HCT116 (cell line): ENCODE results near the gene SLC4A5. TPM values are rescaled to one million over a fixed set of nuclear protein-coding genes. Genes with fewer than 3 reads are reported as not detected.

ENCODE experiments used
- ATAC-seq: fragments of 200-7000 bp; cut with Tn5 transposase; 2 replicates; pipeline ENCODE4 v1.9.1; 2020; ENCODE audit warnings: mild to moderate bottlenecking, moderate library complexity
- BruUV-seq: library from RNA; stranded (reverse); fragments of 400-500 nt; replicated peaks from 2 replicates; lab custom pipeline; 2021; lab: Mats Ljungman, UMichigan
- CTCF ChIA-PET: fragments of 300-600 bp; sonication (Branson Sonifier 250); formaldehyde crosslinking; loops from one replicate; lab custom pipeline; 2021; ENCODE audit warnings: antibody characterized with exemption; lab: Charles Lee
- POLR2A ChIA-PET: fragments of 300-600, 350-600 bp; sonication (Branson Sonifier 250); formaldehyde crosslinking; loops from one replicate; lab custom pipeline; 2021; ENCODE audit warnings: antibody characterized with exemption; lab: Charles Lee
- RAD21 ChIA-PET, 2 experiments: fragments of 300-600 bp; sonication (Branson Sonifier 250); formaldehyde crosslinking; loops; one replicate each; lab custom pipeline; 2023; ENCODE audit warnings: low total read pairs in 2 of 2; ENCODE audit not compliant: uncharacterized antibody in 2 of 2, unreplicated experiment in 2 of 2, low non-redundant PET in 1 of 2; lab: Charles Lee
- DNase-seq: peaks from one replicate; pipeline ENCODE4 v3.0.0-alpha.2; 2010; ENCODE audit warnings: low read depth, low spot score
- H2AFZ ChIP-seq: fragments of 200-600 bp; shearing (Covaris generic), sonication (generic); 2 replicates; pipeline ENCODE4 v1.6.1; 2017; ENCODE audit warnings: low read depth, mixed run types, mixed read lengths, antibody characterized with exemption, low read length; ENCODE audit not compliant: poor library complexity, severe bottlenecking
- H3K27ac ChIP-seq: 2 replicates; pipeline ENCODE4 v1.5.1; 2012; ENCODE audit warnings: low read depth, low read length
- H3K27me3 ChIP-seq: fragments of 200-600 bp; sonication (generic); 2 replicates; pipeline ENCODE4 v1.6.1; 2016; ENCODE audit warnings: mixed run types, low read length, mixed read lengths; ENCODE audit not compliant: insufficient read depth
- H3K36me3 ChIP-seq, 2 experiments: fragments of 200-500 bp in 1 of 2; fragments of 200-600 bp in 1 of 2; sonication (Bioruptor generic) in 1 of 2; sonication (generic) in 1 of 2; 2 replicates each; pipeline versions ENCODE4 v1.5.1 to v1.6.1; 2014 to 2016; ENCODE audit warnings: low read length in 2 of 2, inconsistent platforms in 1 of 2, mixed read lengths in 1 of 2, mixed run types in 1 of 2; ENCODE audit not compliant: insufficient read depth in 2 of 2, control insufficient read depth in 1 of 2
- H3K4me1 ChIP-seq, 2 experiments: fragments of 200-600 bp in 1 of 2; sonication (generic) in 1 of 2; 2 replicates each; pipeline versions ENCODE4 v1.5.1 to v1.6.1; 2012 to 2017; ENCODE audit warnings: low read length in 2 of 2, inconsistent platforms in 1 of 2, mild to moderate bottlenecking in 1 of 2, mixed read lengths in 1 of 2, mixed run types in 1 of 2, moderate library complexity in 1 of 2; ENCODE audit not compliant: insufficient read depth in 2 of 2, control insufficient read depth in 1 of 2
- H3K4me2 ChIP-seq: fragments of 200-600 bp; sonication (generic); 2 replicates; pipeline ENCODE4 v1.6.1; 2017; ENCODE audit warnings: mixed run types, low read length, mixed read lengths
- H3K4me3 ChIP-seq, 2 experiments: fragments of 200-600 bp in 1 of 2; sonication (generic) in 1 of 2; replicated peaks in 1 of 2; 2 replicates each; pipeline ENCODE4 v1.5.1; 2011 to 2016; ENCODE audit warnings: low read length in 2 of 2, control low read depth in 1 of 2, low read depth in 1 of 2, mild to moderate bottlenecking in 1 of 2, mixed read lengths in 1 of 2, mixed run types in 1 of 2
- H3K79me2 ChIP-seq: fragments of 200-600 bp; sonication (generic); 2 replicates; pipeline ENCODE4 v1.6.1; 2017; ENCODE audit warnings: mild to moderate bottlenecking, mixed run types, low read length, moderate library complexity, mixed read lengths; ENCODE audit not compliant: insufficient read depth
- H3K9ac ChIP-seq: fragments of 200-600 bp; sonication (generic); 2 replicates; pipeline ENCODE4 v1.6.1; 2016; ENCODE audit warnings: low read length, mixed read lengths
- H3K9me2 ChIP-seq: fragments of 200-600 bp; sonication (generic), shearing (Covaris generic); 2 replicates; pipeline ENCODE4 v1.6.1; 2017; ENCODE audit warnings: mixed run types, mild to moderate bottlenecking, moderate library complexity; ENCODE audit not compliant: insufficient read depth
- H3K9me3 ChIP-seq, 2 experiments: fragments of 200-500 bp in 1 of 2; fragments of 200-600 bp in 1 of 2; sonication (Bioruptor generic) in 1 of 2; sonication (generic) in 1 of 2; 2 replicates each; pipeline ENCODE4 v1.6.1; 2014 to 2017; ENCODE audit warnings: low read length in 2 of 2, mixed read lengths in 2 of 2, inconsistent platforms in 1 of 2, low read depth in 1 of 2, mild to moderate bottlenecking in 1 of 2, mixed run types in 1 of 2, moderate library complexity in 1 of 2; ENCODE audit not compliant: control insufficient read depth in 1 of 2, insufficient read depth in 1 of 2
- H4K20me1 ChIP-seq: fragments of 200-600 bp; sonication (generic), shearing (Covaris generic); 2 replicates; pipeline ENCODE4 v1.6.1; 2017; ENCODE audit warnings: mixed run types, mild to moderate bottlenecking, moderate library complexity; ENCODE audit not compliant: insufficient read depth
- CBX3 ChIP-seq: IDR thresholded peaks from 2 replicates; pipeline ENCODE4 v1.6.1; 2012; ENCODE audit warnings: low read depth
- CEBPB ChIP-seq: IDR thresholded peaks from 2 replicates; pipeline ENCODE4 v1.6.1; 2012; ENCODE audit warnings: low read depth
- ELF1 ChIP-seq: IDR thresholded peaks from 2 replicates; pipeline ENCODE4 v1.6.1; 2012; ENCODE audit warnings: low read depth, borderline replicate concordance
- EZH2 ChIP-seq: fragments of 200-600 bp; sonication (generic); IDR thresholded peaks from 2 replicates; pipeline ENCODE4 v1.6.1; 2017; ENCODE audit warnings: antibody characterized with exemption, mixed run types
- EZH2phosphoT487 ChIP-seq: fragments of 200-600 bp; IDR thresholded peaks from 2 replicates; pipeline ENCODE4 v1.6.1; 2018; ENCODE audit warnings: antibody characterized with exemption, borderline replicate concordance
- FOSL1 ChIP-seq: IDR thresholded peaks from 2 replicates; pipeline ENCODE4 v1.6.1; 2012; ENCODE audit warnings: low read depth
- JUND ChIP-seq: IDR thresholded peaks from 2 replicates; pipeline ENCODE4 v1.6.1; 2012
- POLR2A ChIP-seq: IDR thresholded peaks from 2 replicates; pipeline ENCODE4 v1.7.0; 2011; ENCODE audit warnings: borderline replicate concordance; ENCODE audit not compliant: insufficient read depth, insufficient read length; ENCODE audit errors: extremely low read depth
- POLR2AphosphoS5 ChIP-seq: IDR thresholded peaks from 2 replicates; pipeline ENCODE4 v1.6.1; 2011; ENCODE audit warnings: mild to moderate bottlenecking, low read depth, low read length, moderate library complexity
- RAD21 ChIP-seq: IDR thresholded peaks from 2 replicates; pipeline ENCODE4 v1.6.1; 2012; ENCODE audit warnings: low read depth, mild to moderate bottlenecking
- TCF7L2 ChIP-seq: IDR thresholded peaks from 2 replicates; pipeline ENCODE4 v1.7.0; 2011; ENCODE audit warnings: borderline replicate concordance, inconsistent platforms; ENCODE audit not compliant: insufficient read depth, insufficient read length; ENCODE audit errors: extremely low read depth
- ZBTB33 ChIP-seq: IDR thresholded peaks from 2 replicates; pipeline ENCODE4 v1.6.1; 2011; ENCODE audit warnings: mild to moderate bottlenecking, low read length, moderate library complexity; ENCODE audit not compliant: insufficient replicate concordance; ENCODE audit errors: extremely low read depth
- ZNF274 ChIP-seq: fragments of 200-500 bp; sonication (Bioruptor generic); IDR thresholded peaks from 2 replicates; pipeline ENCODE4 v1.6.1; 2014; ENCODE audit warnings: mild to moderate bottlenecking, low read depth, low read length, inconsistent platforms
- intact Hi-C: fragments of 100-400 bp; cut with micrococcal nuclease; formaldehyde crosslinking; loops from 2 replicates; pipeline ENCODE4 v1.10.0; 2022
- total RNA-seq: library from RNA; stranded (reverse); gene quantifications from one replicate; pipeline ENCODE4 v1.2.1, GENCODE V29; 2021; ENCODE audit not compliant: unreplicated experiment
- TF ChIP-seq, protein P1 (sequence below): IDR thresholded peaks from 2 replicates; pipeline ENCODE4 v1.6.1; 2012; ENCODE audit warnings: low read depth
- TF ChIP-seq, protein P2 (sequence below): IDR thresholded peaks from 2 replicates; pipeline ENCODE4 v1.6.1; 2012
- TF ChIP-seq, protein P3 (sequence below): IDR thresholded peaks from 2 replicates; pipeline ENCODE4 v1.6.1; 2012

Gene SLC4A5
- total RNA-seq, 1 experiment from 2014 or later, result 0.91 TPM

- Histone ChIP-seq H3K27me3 (no peaks in the 10 kb centered on the region), H3K9me2 (no peaks in the 10 kb centered on the region), H3K9ac (no peak overlapping the region), H3K36me3 (peaks cover 3 to 37% of the 10 kb centered on the region in 2 experiments; a peak in 3 of 4 replicates), H3K27ac (no peak overlapping the region), H3K4me1 (no peaks in the 10 kb centered on the region), H4K20me1 (no peaks in the 10 kb centered on the region), H3K4me3 (no peak overlapping the region), H3K79me2 (no peaks in the 10 kb centered on the region), H3K9me3 (no peaks in the 10 kb centered on the region), H3K4me2 (no peak overlapping the region), H2AFZ (no peak overlapping the region)
- RAD21 ChIA-PET, result no interaction called here
- no peak for ATAC-seq
- POLR2A ChIA-PET, result no interaction called here
- CTCF ChIA-PET, result no interaction called here
- no peak for DNase-seq
- intact Hi-C loops, result no loop called here
- TF ChIP-seq CBX3 (no peak), RAD21 (no peak), CEBPB (no peak), EZH2 (no peak), TCF7L2 (no peak), EZH2phosphoT487 (no peak), ZBTB33 (no peak), JUND (no peak), POLR2A (no peak), FOSL1 (no peak), ELF1 (no peak), POLR2AphosphoS5 (no peak), ZNF274 (no peak)
- TF ChIP-seq, protein P1, sequence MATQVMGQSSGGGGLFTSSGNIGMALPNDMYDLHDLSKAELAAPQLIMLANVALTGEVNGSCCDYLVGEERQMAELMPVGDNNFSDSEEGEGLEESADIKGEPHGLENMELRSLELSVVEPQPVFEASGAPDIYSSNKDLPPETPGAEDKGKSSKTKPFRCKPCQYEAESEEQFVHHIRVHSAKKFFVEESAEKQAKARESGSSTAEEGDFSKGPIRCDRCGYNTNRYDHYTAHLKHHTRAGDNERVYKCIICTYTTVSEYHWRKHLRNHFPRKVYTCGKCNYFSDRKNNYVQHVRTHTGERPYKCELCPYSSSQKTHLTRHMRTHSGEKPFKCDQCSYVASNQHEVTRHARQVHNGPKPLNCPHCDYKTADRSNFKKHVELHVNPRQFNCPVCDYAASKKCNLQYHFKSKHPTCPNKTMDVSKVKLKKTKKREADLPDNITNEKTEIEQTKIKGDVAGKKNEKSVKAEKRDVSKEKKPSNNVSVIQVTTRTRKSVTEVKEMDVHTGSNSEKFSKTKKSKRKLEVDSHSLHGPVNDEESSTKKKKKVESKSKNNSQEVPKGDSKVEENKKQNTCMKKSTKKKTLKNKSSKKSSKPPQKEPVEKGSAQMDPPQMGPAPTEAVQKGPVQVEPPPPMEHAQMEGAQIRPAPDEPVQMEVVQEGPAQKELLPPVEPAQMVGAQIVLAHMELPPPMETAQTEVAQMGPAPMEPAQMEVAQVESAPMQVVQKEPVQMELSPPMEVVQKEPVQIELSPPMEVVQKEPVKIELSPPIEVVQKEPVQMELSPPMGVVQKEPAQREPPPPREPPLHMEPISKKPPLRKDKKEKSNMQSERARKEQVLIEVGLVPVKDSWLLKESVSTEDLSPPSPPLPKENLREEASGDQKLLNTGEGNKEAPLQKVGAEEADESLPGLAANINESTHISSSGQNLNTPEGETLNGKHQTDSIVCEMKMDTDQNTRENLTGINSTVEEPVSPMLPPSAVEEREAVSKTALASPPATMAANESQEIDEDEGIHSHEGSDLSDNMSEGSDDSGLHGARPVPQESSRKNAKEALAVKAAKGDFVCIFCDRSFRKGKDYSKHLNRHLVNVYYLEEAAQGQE, result no peak
- TF ChIP-seq, protein P2, sequence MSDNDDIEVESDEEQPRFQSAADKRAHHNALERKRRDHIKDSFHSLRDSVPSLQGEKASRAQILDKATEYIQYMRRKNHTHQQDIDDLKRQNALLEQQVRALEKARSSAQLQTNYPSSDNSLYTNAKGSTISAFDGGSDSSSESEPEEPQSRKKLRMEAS, result no peak
- TF ChIP-seq, protein P3, sequence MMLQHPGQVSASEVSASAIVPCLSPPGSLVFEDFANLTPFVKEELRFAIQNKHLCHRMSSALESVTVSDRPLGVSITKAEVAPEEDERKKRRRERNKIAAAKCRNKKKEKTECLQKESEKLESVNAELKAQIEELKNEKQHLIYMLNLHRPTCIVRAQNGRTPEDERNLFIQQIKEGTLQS, result no peak
- BruUV-seq, result no TSS peak
Observed at GRCh38 chr2:74372674-74373073, 29.5 kb upstream of the SLC4A5 start.
